Tibial artery (tissue), 4 donors: ENCODE measurements around the gene SBF2.

Experiments used
- DNase-seq, 2 donors: peaks; one replicate each; pipeline ENCODE4 v3.0.0-alpha.2; 2019
- H3K27ac ChIP-seq, 2 donors: fragments of 200-600 bp; sonication (generic) in 1 of 2; 1 replicate in 1 of 2; 2 replicates in 1 of 2; pipeline ENCODE4 v1.5.1; 2018 to 2019; ENCODE audit warnings: mild to moderate bottlenecking in 1 of 2
- H3K27me3 ChIP-seq, 2 donors: fragments of 200-600 bp; sonication (generic) in 1 of 2; one replicate each; pipeline versions ENCODE4 v1.5.1 to v1.6.0; 2016 to 2019
- H3K36me3 ChIP-seq, 3 donors: fragments of 200-600 bp; sonication (generic) in 2 of 3; one replicate each; pipeline ENCODE4 v1.5.1; 2016 to 2019; ENCODE audit warnings: mild to moderate bottlenecking in 2 of 3
- H3K4me1 ChIP-seq, 4 donors: fragments of 200-600 bp; sonication (generic) in 2 of 4; 1 replicate in 3 of 4; 2 replicates in 1 of 4; pipeline ENCODE4 v1.5.1; 2016 to 2019
- H3K4me3 ChIP-seq, 2 donors: fragments of 200-600 bp; sonication (generic) in 1 of 2; 1 replicate in 1 of 2; 2 replicates in 1 of 2; pipeline ENCODE4 v1.5.1; 2018 to 2019; ENCODE audit warnings: mild to moderate bottlenecking in 2 of 2
- H3K9me3 ChIP-seq, 3 donors: fragments of 200-600 bp; sonication (generic) in 1 of 3; one replicate each; pipeline ENCODE4 v1.5.1; 2016 to 2019
- intact Hi-C: fragments of 100-400 bp; cut with DNase I; formaldehyde crosslinking; loops from one replicate; pipeline ENCODE4 v1.15.0; 2023; ENCODE audit warnings: low total_unique reads
- TF ChIP-seq, protein P1 (sequence below), 2 experiments: fragments of 200-600 bp in 1 of 2; fragments of 450-650 bp in 1 of 2; IDR thresholded peaks; one replicate each; pipeline ENCODE4 v1.5.1; 2017 to 2019; ENCODE audit warnings: antibody characterized with exemption in 2 of 2, mild to moderate bottlenecking in 1 of 2, moderate library complexity in 1 of 2

The SBF2 gene

DNA sequence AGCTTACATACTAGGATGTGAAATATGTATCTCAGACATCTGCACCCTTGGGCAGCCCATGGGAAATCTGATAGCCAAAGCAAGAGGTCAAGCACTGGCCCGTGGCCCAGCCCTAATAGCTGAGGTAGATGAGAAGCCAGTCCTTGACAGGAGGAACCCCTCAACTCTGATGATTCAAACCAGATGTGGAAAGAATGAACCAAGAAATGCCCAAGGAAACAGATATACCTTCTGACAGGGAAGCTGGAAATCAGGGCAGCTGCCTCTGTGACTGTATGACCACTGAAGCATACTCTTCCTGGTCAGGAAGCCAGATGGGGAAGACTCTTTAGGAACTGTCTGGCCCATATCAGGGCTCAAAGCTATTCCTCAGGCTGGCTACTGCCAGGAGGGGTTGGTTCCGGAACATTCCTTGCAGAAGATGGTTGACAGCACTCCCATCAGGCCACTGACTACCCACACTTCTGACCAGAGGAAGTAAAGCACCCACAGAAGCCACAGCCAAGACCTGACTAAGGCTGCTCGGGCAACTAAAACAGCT, 506.0 kb downstream of the SBF2 start:
- no peak overlapping the region for H3K27ac ChIP-seq
- peaks cover 30 to 76% (median 61%) of the 10 kb centered on the region in 3 donors for H3K36me3 ChIP-seq
- peak in 1 of 2 donors; percentile 36 for DNase-seq
- intact Hi-C loops = no loop called here
- H3K4me3 ChIP-seq = no peak overlapping the region
- TF ChIP-seq, protein P1, sequence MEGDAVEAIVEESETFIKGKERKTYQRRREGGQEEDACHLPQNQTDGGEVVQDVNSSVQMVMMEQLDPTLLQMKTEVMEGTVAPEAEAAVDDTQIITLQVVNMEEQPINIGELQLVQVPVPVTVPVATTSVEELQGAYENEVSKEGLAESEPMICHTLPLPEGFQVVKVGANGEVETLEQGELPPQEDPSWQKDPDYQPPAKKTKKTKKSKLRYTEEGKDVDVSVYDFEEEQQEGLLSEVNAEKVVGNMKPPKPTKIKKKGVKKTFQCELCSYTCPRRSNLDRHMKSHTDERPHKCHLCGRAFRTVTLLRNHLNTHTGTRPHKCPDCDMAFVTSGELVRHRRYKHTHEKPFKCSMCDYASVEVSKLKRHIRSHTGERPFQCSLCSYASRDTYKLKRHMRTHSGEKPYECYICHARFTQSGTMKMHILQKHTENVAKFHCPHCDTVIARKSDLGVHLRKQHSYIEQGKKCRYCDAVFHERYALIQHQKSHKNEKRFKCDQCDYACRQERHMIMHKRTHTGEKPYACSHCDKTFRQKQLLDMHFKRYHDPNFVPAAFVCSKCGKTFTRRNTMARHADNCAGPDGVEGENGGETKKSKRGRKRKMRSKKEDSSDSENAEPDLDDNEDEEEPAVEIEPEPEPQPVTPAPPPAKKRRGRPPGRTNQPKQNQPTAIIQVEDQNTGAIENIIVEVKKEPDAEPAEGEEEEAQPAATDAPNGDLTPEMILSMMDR (IDR thresholded peaks at IDR 0.05) = no peak
- no peaks in the 10 kb centered on the region for H3K9me3 ChIP-seq
- no peaks in the 10 kb centered on the region for H3K27me3 ChIP-seq
- no peaks in the 10 kb centered on the region for H3K4me1 ChIP-seq

DNA sequence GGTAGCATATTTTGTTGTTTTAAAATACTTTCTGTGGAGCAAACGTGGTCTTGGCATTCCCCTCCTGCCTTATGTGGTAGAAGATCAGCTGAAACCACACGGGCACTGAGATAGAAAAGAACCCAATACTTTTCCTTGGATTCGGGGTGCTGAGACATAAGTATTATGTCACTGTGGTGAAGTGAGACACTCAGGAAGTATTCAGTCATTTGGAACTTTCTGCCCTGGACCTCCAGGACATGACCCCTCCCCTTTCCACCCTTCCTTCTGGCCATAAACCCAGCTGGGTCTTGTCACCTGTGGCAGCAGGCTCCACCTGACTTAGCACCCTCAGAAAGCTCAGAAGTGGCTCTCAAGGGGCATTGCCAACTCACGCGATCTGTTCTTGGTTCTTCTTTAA, 506.8 kb downstream of the SBF2 start:
- Histone ChIP-seq H3K27ac (no peak overlapping the region), H3K27me3 (no peaks in the 10 kb centered on the region), H3K36me3 (peaks cover 30 to 76% (median 61%) of the 10 kb centered on the region in 3 donors), H3K4me1 (no peaks in the 10 kb centered on the region), H3K4me3 (no peak overlapping the region), H3K9me3 (no peaks in the 10 kb centered on the region)
- DNase-seq = no peak
- intact Hi-C loops = no loop called here
- TF ChIP-seq, protein P1 (IDR thresholded peaks at IDR 0.05) = no peak

DNA sequence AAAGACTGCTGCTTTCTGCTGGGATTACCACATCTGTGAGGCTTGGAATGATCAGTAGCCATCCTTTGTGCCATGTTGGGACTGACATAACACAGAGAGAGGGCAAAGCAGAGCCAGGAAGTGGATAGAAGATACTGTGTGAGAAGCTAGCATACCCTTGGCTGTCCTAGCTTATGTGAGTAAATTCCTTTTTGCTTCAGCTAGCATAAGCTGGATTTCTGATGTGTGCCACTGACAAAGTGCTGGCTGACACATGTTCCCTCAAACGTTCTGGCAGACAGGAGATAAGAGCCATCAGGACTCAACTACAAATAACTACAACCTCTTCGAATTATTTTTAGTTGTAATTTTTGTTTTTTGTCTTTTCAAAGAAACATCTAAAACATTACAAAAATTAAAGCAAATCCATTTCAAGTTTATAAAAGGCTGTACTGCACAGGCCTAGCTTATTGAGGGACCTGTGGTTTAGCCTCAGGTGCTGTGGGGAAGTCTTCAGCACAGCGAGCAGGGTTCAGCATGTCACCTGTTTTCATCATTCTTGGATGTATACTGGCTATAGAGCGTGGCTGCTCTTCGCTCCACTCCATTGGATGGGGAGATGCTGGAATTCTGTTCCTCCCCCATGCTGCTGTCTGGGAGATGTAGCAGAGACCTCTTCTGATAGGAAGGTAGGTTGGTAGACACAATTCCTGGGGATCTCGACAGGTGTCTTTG, 509.3 kb downstream of the SBF2 start:
- no peak for DNase-seq
- no peaks in the 10 kb centered on the region for H3K4me1 ChIP-seq
- intact Hi-C loops = no loop called here
- TF ChIP-seq, protein P1 (IDR thresholded peaks at IDR 0.05) = no peak
- H3K4me3 ChIP-seq = no peak overlapping the region
- H3K27ac ChIP-seq = no peak overlapping the region
- H3K36me3 ChIP-seq = peaks cover 52 to 83% (median 83%) of the 10 kb centered on the region in 3 donors
- H3K27me3 ChIP-seq = no peaks in the 10 kb centered on the region
- H3K9me3 ChIP-seq = no peaks in the 10 kb centered on the region

DNA sequence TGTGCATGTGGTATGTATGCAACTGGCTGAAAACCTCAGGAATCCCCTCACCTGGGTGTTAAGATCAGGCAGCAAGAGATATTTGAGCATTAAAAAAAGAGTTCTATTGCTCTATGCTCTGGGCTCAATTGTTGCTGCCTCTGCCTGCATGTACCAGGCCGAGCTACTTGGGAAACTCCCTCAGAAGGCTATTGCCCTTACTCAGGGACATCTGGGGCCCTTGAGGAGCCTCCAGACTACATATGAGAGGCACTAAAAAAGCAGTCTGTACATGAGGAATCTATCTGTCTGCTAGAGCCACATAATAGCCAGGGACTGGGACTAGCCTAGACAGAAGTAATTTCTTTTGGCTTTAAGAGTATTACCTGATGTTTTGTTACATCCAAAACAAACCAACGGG, 510.0 kb downstream of the SBF2 start:
- Histone ChIP-seq H3K36me3 (peaks cover 57 to 85% (median 83%) of the 10 kb centered on the region in 3 donors), H3K4me1 (no peaks in the 10 kb centered on the region), H3K4me3 (no peak overlapping the region), H3K27me3 (no peaks in the 10 kb centered on the region), H3K27ac (no peak overlapping the region), H3K9me3 (no peaks in the 10 kb centered on the region)
- intact Hi-C loops = no loop called here
- TF ChIP-seq, protein P1 (IDR thresholded peaks at IDR 0.05) = no peak
- DNase-seq = no peak

DNA sequence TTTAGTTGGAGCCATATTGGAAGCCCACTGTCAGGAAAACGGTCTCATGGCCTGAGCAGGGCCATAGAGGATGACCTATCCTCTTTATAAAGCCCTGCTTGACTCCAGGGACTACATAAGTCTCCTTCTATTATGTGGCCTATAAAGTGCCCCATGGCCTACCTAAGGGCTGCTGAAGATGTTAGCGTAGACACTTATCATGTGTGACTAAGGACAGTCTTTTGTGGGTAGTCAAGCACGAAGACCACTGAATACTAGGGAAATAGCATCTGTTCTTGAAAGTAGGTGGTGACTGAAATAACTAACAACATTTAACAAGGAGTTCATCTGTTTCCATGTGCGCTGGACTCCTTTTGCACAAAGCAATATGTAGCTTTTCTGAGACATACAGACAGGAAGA, 513.1 kb downstream of the SBF2 start:
- no peaks in the 10 kb centered on the region for H3K9me3 ChIP-seq
- H3K36me3 ChIP-seq = peaks cover 43 to 67% (median 55%) of the 10 kb centered on the region in 3 donors
- TF ChIP-seq, protein P1 (IDR thresholded peaks at IDR 0.05) = no peak
- no peak overlapping the region for H3K4me3 ChIP-seq
- H3K27ac ChIP-seq = no peak overlapping the region
- intact Hi-C loops = no loop called here
- H3K27me3 ChIP-seq = no peaks in the 10 kb centered on the region
- no peak for DNase-seq
- H3K4me1 ChIP-seq = no peaks in the 10 kb centered on the region
